GM19467 (cell line): ENCODE measurements around the gene DHX32.

ENCODE experiments used
- ATAC-seq: cut with Tn5 transposase; IDR thresholded peaks from one replicate; pipeline ENCODE4 v1.9.1; 2021; ENCODE audit warnings: mild to moderate bottlenecking, moderate library complexity; ENCODE audit not compliant: unreplicated experiment

Gene DHX32

GRCh38 chr10:125816548-125816947 lies 64.5 kb downstream of the DHX32 start:
- no peak for ATAC-seq

GRCh38 chr10:125815764-125816163 lies 65.3 kb downstream of the DHX32 start:
- ATAC-seq = no peak

- no peak for ATAC-seq
Observed at GRCh38 chr10:125812128-125812750, 68.9 kb downstream of the DHX32 start.

GRCh38 chr10:125811251-125811650 lies 69.8 kb downstream of the DHX32 start:
- no peak for ATAC-seq

DNA sequence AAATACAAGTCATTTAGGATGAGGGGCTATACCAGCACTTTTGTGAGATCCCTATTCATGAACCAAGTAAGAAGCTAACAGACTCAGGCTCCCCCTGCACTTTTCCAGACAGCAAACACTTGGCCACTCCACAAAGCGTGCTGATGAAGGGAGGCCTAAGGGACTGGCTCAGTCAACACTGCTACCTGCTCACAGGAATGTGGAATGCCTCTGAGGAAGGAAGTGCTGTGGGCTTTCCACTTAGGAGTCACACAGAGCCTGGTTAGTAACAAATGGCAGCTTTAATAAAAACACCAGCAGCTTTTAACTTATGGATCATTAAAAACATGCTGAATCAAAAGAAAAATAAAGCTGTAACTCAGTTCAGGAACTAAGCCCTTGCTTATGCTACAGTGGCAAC lies 73.0 kb downstream of the DHX32 start:
- no peak for ATAC-seq

- ATAC-seq = no peak
Observed at GRCh38 chr10:125802739-125803138, 78.4 kb downstream of the DHX32 start.

DNA sequence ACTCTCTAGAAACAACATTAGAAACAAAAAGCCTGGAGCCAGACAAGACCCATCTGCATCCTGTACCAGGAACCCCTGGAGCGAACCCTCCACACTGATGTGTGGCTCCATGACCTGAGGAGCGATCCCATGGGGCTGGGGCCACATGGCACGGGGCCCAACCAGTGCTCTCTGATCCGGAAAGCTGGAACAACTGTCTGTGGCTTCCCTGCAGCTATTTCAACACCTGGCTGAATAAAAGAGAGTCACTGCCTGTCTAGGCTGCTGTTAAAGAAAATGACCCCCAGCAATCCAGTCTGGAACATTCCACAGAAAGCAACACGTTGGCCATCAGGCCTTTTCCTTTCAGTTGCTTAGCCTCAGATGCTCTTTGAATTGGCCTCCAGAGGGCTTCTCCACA lies 79.0 kb downstream of the DHX32 start:
- no peak for ATAC-seq

- ATAC-seq = no peak
Observed at GRCh38 chr10:125801574-125801973, 79.5 kb downstream of the DHX32 start.

DNA sequence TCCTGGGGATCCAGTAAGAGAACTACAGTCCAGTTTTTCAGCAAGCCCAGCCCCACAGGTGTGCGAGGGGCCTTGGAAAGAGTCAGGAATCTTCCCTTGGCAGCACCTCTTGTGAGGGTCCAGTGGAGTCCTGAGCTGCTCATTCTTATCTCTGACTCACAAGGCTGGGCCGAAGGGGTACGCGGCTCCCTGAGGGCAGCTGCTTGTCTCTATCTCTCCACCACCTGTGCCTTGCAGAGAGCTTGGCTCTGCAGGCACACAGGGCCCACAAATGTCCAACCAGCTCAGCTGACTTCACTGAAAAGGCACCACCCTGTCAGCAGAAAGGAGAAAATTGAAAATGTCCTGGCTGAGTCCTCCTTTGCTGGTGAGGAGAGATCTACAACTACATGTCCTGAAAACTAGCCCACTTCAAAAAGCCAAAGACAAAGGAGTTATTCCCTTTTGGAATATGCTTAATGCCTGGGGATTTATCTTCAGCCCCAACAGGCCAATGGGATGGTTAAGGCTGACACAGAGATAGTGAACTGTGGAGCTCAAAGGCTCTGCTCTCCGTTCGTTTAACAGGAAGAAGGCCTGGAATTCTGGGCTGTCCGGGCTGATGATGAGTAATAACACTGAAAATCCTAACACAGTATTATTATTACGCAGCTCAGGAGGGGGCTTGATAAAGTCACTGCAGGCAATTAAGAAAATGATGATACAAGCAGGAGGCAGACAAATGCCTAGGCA lies 81.5 kb downstream of the DHX32 start:
- ATAC-seq = no peak

- no peak for ATAC-seq
Observed at GRCh38 chr10:125797994-125798662, 83.0 kb downstream of the DHX32 start.

DNA sequence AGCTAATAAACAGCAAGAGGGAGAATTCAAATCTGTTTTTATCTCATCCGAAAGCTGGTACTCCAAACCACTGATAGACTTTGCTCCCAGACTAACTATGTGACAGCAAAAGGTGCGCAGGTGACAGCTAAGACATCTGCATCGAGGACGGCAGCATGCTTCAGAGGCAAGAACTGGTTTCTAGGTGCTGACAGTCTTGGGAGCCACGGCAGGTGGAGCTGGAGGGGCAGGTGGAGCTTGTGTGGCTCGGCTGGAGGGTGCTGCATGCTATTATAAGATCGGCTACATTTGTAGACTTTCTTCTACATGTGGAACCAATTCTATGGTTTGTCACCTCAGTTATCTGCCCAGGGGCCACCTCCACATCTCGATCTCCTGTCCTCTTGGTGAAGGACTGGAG lies 83.7 kb downstream of the DHX32 start:
- no peak for ATAC-seq

GRCh38 chr10:125795637-125796190 lies 85.4 kb downstream of the DHX32 start:
- ATAC-seq = no peak

DNA sequence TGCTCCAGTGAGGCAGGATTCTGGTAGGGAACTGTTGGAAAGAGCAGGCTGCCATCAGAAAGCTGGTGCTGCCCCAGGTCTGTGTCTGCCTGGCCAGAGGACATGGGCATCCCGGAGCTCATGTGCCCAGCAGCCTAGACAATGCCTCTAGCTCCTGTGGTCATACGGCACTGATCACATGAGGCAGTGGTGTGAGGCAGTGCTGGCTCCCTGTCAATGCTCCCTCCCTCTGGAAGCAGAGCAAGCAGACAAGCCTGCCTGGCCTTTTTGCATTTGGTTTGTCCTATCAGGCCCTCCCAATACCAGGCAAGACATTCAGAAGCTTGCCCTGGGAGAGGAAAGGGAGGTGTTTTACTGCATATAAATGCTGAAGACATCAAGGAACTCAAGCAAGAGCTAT lies 86.0 kb downstream of the DHX32 start:
- no peak for ATAC-seq

GRCh38 chr10:125792342-125793300 lies 88.5 kb downstream of the DHX32 start:
- ATAC-seq = no peak

DNA sequence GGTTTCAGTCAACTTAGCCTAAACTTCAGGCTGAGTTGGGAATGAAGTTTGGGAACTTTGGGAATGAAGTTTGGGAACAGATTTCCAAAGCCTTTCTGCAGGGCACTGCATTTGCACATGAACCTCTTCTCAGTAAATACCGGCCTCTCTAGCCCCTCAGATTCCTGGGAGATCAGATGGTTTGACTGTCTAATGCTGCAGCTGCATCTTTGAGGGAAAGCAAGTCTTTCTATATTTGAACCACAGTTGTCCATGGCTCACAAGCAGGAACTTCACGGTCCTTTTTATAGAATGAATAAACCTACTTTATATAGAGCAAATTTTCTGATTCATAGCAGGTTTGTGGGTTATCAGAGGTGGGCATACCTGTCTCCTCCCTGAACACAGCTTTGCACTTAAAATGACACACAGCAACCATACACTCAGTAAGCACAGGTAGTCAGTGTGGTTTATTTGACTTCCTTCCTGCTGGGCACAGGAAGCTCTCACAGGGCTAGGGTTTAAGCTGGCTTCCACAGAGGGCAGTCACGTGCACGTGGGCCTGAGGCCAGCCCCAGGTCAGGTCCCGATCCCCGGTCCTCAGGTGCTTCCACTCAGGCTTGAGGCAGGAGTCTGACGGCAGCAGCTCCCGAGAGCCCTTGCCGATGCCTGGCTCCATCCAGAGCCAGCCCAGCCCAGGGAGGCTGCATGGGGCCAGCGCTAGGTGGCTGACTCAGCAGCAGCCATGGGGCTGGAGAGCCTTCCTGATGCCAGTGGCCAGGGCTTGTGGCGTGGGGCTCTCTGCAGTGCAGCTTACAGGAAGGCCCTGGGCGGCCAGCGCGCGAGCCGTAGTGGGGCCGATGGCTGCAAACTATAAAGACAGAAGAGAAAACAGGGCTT lies 92.7 kb downstream of the DHX32 start:
- ATAC-seq = no peak
